AG20443 (cell line): Measurements from ENCODE around the gene PTPN1.
"Not testable (repeated sequence)": the region's sequence is repeated elsewhere in the genome, so short reads cannot be mapped to it uniquely, and the experiment has no call there.

Source experiments
- DNase-seq: peaks from one replicate; pipeline ENCODE4 v3.0.0; 2012; ENCODE audit warnings: low spot score, mixed read lengths

The PTPN1 gene

GRCh38 chr20:50610212-50610718, 100.1 kb downstream of the PTPN1 start:
- DNase-seq, result no peak

GRCh38 chr20:50611128-50611810, 101.1 kb downstream of the PTPN1 start:
- no peak for DNase-seq

DNA sequence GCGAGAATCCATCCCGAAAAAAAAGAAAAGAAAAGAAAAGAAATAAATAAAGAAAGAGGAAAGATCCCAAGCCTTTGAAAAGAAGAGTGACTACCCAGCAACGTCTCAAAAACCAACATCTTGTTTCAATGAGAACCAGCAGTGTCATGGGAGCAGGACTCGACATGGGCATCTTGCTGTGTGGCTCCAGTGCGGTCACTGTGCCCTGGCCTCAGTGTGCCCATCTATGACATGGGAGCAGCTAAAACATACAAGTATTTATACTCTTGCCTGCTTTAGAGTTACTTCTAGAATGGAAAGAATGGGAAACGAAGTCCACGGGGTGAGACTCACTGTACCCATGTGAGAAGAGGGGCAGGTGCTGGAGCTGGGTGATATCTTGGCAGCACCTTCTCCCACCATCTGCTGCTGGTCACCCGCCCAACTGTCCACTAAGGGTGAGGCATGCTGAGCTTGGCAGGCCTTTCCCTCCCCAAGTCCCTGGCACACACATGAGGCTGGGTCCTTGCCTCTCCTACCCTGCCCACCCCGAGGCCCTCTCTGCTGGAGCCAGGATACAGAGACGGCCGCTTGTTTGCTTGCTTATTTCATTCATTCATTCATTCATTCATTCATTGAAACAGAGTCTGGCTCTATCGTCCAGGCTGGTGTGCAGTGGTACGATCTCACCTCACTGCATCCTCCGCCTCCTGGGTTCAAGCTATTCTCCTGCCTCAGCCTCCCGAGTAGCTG, 103.4 kb downstream of the PTPN1 start:
- DNase-seq, result no peak

GRCh38 chr20:50615407-50615806, 105.2 kb downstream of the PTPN1 start:
- DNase-seq, result no peak

DNA sequence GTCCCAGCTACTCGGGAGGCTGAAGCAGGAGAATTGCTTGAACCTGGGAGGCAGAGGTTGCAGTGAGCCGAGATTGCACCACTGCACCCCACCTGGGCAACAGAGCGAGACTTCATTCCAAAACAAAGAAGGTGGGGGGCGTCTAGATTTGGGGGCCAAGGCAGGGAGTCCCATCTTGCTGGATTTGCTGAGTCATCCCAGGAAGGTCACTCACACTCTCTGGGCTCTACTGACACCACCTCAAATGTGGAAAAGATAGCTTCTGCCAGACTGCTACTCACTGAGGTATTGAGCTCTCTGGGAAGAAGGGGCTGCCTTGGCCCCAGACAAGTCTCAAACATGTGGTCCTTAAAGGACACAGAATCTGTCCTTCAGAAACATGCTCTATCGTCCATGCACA, 106.8 kb downstream of the PTPN1 start:
- no peak for DNase-seq

DNA sequence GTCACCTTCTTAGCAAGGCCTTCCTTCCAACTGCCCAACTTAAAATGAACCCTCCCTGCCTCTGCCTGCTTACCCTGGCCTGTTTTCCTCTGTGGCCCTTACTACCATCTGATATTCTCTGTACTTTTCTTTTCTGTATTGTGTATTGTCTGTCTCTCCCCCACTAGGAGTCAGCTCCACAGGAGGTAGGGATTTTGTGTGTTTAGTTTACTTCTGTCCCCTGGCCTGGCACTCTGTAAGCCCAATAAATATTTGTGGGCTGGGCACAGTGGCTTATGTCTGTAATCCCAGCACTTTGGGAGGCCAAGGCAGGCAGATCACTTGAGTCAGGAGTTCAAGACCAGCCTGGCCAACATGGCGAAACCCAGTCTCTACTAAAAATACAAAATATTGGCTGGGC, 108.4 kb downstream of the PTPN1 start:
- DNase-seq, result no peak

DNA sequence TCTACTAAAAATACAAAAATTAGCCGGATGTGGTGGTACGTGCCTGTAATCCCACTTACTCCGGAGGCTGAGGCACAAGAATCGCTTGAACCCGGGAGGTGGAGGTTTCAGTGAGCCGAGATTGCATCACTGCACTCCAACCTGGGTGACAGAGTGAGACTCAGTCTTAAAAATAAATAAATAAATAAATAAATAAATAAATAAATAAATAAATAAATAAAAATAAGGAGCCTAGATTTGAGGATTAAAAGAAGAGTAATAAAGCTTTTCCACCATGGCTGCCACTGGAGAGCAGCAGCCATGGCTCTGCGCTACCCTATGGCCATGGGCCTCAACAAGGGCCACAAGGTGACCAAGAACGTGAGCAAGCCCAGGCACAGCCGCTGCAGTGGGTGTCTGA, 110.3 kb downstream of the PTPN1 start:
- not testable (repeated sequence) for DNase-seq

GRCh38 chr20:50621068-50621665, 111.0 kb downstream of the PTPN1 start:
- DNase-seq, result no peak

DNA sequence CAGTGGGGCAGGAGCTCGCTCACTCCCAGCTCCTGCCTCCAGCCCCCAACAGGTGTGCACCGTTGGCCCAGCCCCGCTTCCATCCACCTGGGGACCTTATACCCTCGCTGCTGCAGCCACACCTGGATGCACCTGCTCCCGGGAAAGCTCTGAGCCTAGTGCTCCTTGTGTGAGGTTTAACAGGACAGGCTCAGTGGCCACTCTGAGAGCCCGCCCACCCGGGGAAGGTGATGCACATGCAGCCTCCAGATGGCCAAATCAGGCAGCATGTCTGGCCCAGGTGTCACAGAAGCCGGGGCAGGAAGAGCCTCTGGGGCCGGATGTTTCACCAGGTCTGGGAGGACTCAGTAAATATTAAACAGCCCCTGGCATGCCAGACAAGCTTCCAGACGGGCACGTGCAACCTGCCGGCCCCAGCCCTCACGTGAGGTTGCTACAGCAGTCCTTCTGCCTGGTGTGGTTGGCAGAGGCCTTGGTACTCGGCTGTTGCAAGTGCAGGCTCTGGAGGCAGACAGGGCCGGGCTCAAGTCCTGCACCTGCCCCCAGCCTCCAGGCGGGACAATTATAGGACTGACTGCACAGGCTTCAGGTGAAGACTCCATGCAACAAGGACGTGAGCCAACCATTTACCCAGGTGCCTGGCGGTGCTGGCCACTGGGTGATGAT, 114.3 kb downstream of the PTPN1 start:
- no peak for DNase-seq

GRCh38 chr20:50625986-50626677, 115.9 kb downstream of the PTPN1 start:
- DNase-seq, result peak; percentile 82

DNA sequence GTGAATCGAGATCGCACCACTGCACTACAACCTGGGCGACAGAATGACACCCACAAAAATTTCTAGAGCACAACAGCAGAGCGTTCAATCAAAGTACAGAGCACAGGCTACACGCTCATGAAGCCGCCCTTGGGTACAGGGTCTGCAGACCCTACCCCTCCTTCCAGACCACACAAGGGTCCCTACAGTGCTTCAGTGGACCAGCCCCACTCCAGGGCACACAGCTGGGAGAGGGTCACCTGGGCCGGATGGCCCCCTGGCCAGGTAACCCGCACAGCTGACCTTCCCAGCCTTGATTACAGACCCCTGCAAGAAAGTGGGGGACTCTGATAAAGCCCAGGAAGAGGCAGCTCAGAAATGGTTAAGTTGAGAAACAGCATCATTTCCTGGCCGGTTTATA, 117.6 kb downstream of the PTPN1 start:
- DNase-seq, result no peak

GRCh38 chr20:50628332-50628731, 118.1 kb downstream of the PTPN1 start:
- no peak for DNase-seq

DNA sequence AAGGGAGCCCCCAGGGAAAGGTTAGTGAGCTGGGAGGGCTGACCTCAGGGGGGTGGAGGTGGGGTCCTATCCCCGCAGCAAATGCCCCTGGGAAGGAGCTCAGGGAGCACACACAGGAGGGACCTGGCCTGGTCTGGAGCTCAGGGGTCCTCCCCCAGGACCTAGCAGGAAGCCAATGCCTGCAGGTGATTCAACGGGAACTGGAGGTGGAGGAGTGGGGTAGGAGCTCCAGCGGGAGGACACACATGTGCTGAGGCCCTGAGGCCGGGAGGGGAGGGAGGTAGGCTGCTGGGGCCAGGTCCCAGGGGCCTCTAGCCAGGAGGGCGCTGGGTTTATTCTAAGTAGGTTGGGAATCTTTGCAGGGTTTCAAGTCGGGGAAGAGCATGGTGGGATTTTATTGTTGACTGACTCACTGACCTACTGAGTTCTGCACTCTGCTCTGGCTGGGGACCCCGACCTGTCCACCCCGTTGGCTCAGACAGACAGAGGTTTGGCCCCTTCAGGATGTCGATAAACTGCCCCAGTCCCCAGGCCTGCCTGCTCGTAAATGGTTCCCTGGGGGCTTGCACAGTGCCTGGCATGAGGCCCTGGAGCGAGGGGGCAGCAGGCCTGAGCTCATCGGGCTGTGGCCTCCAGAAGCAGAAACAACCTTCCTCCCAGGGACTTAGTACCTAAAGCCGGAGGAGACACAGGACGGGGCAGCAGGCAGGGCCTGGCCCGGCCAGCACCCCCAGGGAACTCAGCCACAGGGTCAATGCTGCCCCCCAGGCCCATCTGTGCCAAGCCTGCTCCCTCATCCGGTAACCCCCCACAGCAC, 118.9 kb downstream of the PTPN1 start:
- DNase-seq, result no peak

DNA sequence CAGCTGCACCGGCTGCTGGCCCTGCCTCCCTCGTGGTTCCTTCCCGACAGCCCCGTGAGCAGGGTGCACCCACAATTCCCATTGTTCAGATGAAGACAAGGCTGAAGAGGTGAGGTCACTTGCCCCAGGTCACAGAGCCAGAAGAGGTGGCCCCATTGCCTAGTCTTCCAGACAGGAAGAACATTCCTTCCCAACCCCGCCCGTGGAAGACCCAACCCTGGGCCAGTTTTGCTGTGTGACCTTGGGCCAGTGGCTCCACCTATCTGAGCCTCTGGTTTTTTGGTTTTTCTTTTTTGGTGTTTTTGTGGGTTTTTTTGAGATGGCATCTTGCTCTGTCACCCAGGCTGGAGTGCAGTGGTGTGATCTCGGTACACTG, 119.5 kb downstream of the PTPN1 start:
- no peak for DNase-seq

- DNase-seq, result no peak
These were observed 120.5 kb downstream of the PTPN1 start for GRCh38 chr20:50630578-50631263.

GRCh38 chr20:50632236-50632635, 122.1 kb downstream of the PTPN1 start:
- DNase-seq, result no peak

- no peak for DNase-seq
These were observed 122.5 kb downstream of the PTPN1 start for GRCh38 chr20:50632701-50633100.

- DNase-seq, result no peak
These were observed 123.2 kb downstream of the PTPN1 start for GRCh38 chr20:50633361-50633760.

DNA sequence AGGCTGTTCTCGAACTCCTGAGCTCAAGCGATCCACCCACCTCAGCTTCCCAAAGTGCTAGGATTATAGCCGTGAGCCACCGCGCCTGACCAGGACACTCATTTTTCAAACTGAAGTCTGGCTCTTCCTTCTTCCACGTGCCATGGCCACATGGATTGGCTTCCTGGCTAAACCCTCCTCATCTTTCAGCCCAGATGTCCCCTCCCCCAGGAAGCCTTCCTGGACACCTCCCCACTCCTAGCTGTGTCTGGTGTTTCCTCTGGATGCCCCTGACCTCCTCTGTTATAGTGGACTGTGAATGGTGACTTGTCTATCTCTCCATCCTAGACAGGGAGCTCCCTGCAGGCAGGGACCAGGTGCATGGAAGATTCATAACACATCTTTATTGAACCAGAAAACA, 124.0 kb downstream of the PTPN1 start:
- no peak for DNase-seq
